Prostate gland (tissue), 2 donors: Measurements from ENCODE around the gene ABL1.

Experiments
- CTCF ChIP-seq, 4 experiments: fragments of 200-600 bp in 2 of 4; fragments of 450-650 bp in 2 of 4; sonication (generic) in 2 of 4; IDR thresholded peaks; 1 replicate in 3 of 4; 2 replicates in 1 of 4; pipeline ENCODE4 v1.5.1; 2016 to 2019; ENCODE audit warnings: antibody characterized with exemption in 4 of 4, mild to moderate bottlenecking in 2 of 4, moderate library complexity in 2 of 4
- POLR2A ChIP-seq: fragments of 450-650 bp; IDR thresholded peaks from one replicate; pipeline ENCODE4 v1.6.1; 2016; ENCODE audit warnings: antibody characterized with exemption, mild to moderate bottlenecking

DNA sequence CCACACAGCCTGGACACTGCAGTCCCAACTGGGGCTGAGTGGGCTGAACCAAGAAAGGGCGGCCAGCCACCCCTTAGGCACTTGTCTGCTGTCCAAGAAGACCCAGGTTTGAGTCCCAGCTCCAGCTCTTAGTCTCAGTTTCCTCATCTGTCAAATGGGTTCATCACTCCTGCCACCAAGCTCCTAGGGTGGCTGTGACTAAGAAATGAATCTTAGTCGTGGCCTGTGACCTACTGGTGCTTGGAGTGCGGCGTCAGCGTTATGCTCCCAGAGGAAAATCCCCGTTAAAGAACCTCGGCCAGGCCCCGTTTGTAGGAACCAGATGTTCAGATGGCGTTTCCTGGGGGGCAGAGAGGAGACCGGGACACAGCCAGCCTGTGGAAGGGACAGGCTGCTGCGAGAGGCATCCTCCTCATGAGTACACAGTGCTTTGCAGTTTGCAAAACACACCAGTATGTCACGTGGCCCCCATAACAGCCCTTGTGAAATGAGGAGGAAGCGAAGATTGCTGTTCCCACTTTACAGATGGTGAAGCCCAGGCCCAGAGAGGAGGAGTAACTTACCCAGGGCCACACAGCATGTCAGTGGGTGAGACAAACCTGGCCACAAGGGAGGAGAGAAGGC is 100.7 kb downstream of the ABL1 start:
- TF ChIP-seq CTCF (IDR thresholded peaks at IDR 0.05) = no peak
- no peak for TF ChIP-seq POLR2A
